Vagina (tissue), 2 donors: ENCODE data around the gene FOXP2. TPM values are rescaled to one million over a fixed set of nuclear protein-coding genes. Genes with fewer than 3 reads are reported as not detected.

Experiments used
- DNase-seq, 2 donors: peaks; one replicate each; pipeline ENCODE4 v3.0.0-alpha.2; 2017; ENCODE audit errors: extremely low spot score in 2 of 2
- H3K27ac ChIP-seq: fragments of 200-600 bp; sonication (generic); one replicate; pipeline ENCODE4 v1.5.1; 2019
- H3K27me3 ChIP-seq: fragments of 200-600 bp; sonication (generic); one replicate; pipeline ENCODE4 v1.5.1; 2019
- H3K36me3 ChIP-seq, 2 donors: fragments of 200-600 bp; sonication (generic); one replicate each; pipeline ENCODE4 v1.5.1; 2017 to 2019
- H3K4me1 ChIP-seq: fragments of 200-600 bp; sonication (generic); one replicate; pipeline ENCODE4 v1.5.1; 2019
- H3K4me3 ChIP-seq, 2 donors: fragments of 200-600 bp; sonication (generic); 1 replicate in 1 of 2; 2 replicates in 1 of 2; pipeline ENCODE4 v1.5.1; 2016 to 2019
- H3K9me3 ChIP-seq: fragments of 200-600 bp; sonication (generic); one replicate; pipeline ENCODE4 v1.5.1; 2019
- POLR2A ChIP-seq, 2 donors: fragments of 450-650 bp; IDR thresholded peaks; one replicate each; pipeline ENCODE4 v1.6.1; 2017; ENCODE audit warnings: antibody characterized with exemption in 2 of 2, mild to moderate bottlenecking in 2 of 2, moderate library complexity in 2 of 2
- POLR2AphosphoS5 ChIP-seq, 2 donors: sonication (generic); formaldehyde crosslinking; IDR thresholded peaks; one replicate each; pipeline ENCODE4 v1.9.0; 2017; ENCODE audit warnings: antibody characterized with exemption in 2 of 2, mild to moderate bottlenecking in 2 of 2, low read depth in 1 of 2; ENCODE audit not compliant: insufficient read depth in 1 of 2
- intact Hi-C: fragments of 100-400 bp; cut with DNase I; formaldehyde crosslinking; loops from one replicate; pipeline ENCODE4 v1.15.1; 2023
- total RNA-seq: library from RNA; depleted of rRNA; stranded (reverse); fragments of >200 nt; gene quantifications from one replicate; pipeline ENCODE4 v1.2.3, GENCODE V29; 2016
- TF ChIP-seq, protein P1 (sequence below), 3 experiments: fragments of 450-650 bp in 2 of 3; fragments of 200-600 bp in 1 of 3; sonication (generic) in 1 of 3; IDR thresholded peaks; one replicate each; pipeline ENCODE4 v1.5.1; 2017 to 2019; ENCODE audit warnings: antibody characterized with exemption in 3 of 3, mild to moderate bottlenecking in 2 of 3, moderate library complexity in 2 of 3

The FOXP2 gene
- total RNA-seq, 1 donor from 2014 or later: 29.7 TPM

DNA sequence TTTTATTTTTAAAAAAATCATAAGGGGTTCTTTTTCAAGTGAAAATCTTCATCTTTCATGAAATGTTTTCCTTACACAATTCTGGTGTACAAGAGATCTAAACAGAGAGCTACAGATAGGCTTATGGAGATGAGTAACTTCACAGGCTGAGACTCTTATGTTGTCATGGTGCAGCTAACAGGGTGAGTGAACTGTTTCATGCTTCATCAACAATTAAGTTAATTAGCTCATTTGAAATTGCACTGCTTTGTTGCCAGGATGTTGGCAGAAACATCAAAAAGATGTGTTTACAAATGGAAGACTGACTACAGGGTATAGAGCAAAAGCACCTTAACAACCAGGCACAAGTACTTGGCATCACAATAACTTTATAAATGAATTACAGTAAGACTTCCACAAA lies 230.8 kb downstream of the FOXP2 start:
- no peaks in the 10 kb centered on the region for H3K4me1 ChIP-seq
- no peak overlapping the region for H3K27ac ChIP-seq
- DNase-seq: no peak
- H3K27me3 ChIP-seq: no peaks in the 10 kb centered on the region
- no peak overlapping the region for H3K4me3 ChIP-seq
- H3K36me3 ChIP-seq: no peaks in the 10 kb centered on the region
- TF ChIP-seq POLR2AphosphoS5 (IDR thresholded peaks at IDR 0.05; ENCODE audit: insufficient read depth in 1 of 2, low read depth in 1 of 2): no peak
- no peak for TF ChIP-seq POLR2A (IDR thresholded peaks at IDR 0.05)
- H3K9me3 ChIP-seq: no peaks in the 10 kb centered on the region
- intact Hi-C loops: no loop called here

DNA sequence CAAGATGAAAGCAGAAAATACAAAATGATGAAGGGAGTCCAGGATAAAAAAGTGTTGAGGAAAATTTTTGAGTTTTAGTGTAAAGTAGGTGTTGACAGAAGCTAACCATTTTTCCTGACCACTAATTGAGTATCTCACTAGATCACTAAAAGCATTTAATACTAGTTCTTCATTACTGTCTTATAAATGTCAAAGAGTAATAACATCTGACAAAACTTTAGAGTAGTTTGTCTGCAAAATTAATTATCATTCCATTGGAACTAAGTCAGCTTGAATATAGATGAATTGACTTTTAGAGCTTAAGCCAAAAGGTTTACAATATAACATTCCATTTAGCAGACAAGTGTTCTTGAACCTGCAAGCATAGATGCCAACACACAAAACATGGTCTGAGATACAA lies 232.9 kb downstream of the FOXP2 start:
- Histone ChIP-seq H3K27ac (no peak overlapping the region), H3K4me1 (no peaks in the 10 kb centered on the region), H3K27me3 (no peaks in the 10 kb centered on the region), H3K36me3 (no peaks in the 10 kb centered on the region), H3K4me3 (no peak overlapping the region), H3K9me3 (no peaks in the 10 kb centered on the region)
- intact Hi-C loops: no loop called here
- TF ChIP-seq POLR2AphosphoS5 (IDR thresholded peaks at IDR 0.05; ENCODE audit: insufficient read depth in 1 of 2, low read depth in 1 of 2) (no peak), POLR2A (IDR thresholded peaks at IDR 0.05) (no peak)
- TF ChIP-seq, protein P1, sequence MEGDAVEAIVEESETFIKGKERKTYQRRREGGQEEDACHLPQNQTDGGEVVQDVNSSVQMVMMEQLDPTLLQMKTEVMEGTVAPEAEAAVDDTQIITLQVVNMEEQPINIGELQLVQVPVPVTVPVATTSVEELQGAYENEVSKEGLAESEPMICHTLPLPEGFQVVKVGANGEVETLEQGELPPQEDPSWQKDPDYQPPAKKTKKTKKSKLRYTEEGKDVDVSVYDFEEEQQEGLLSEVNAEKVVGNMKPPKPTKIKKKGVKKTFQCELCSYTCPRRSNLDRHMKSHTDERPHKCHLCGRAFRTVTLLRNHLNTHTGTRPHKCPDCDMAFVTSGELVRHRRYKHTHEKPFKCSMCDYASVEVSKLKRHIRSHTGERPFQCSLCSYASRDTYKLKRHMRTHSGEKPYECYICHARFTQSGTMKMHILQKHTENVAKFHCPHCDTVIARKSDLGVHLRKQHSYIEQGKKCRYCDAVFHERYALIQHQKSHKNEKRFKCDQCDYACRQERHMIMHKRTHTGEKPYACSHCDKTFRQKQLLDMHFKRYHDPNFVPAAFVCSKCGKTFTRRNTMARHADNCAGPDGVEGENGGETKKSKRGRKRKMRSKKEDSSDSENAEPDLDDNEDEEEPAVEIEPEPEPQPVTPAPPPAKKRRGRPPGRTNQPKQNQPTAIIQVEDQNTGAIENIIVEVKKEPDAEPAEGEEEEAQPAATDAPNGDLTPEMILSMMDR (IDR thresholded peaks at IDR 0.05): no peak
- DNase-seq: no peak

DNA sequence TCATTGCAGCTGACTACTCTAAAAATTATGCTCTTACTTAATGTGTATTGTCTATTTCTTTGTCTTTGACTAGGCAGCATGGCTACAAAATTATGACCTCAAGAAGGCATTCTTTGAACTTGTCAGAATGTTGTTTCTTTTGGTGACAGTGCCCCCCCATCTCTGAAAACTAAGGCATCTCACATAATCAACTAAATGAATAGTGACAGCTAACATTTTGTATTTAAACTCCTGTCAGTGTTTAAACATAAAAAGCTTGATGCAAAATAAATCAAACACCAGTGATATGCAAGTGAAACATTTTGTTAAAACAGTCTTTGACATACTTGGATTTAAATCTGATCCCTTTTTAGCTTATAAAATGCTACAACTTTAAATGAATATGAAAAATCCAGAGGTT lies 233.5 kb downstream of the FOXP2 start:
- no peaks in the 10 kb centered on the region for H3K9me3 ChIP-seq
- no peaks in the 10 kb centered on the region for H3K4me1 ChIP-seq
- H3K4me3 ChIP-seq: no peak overlapping the region
- intact Hi-C loops: no loop called here
- DNase-seq: no peak
- H3K36me3 ChIP-seq: no peaks in the 10 kb centered on the region
- TF ChIP-seq POLR2AphosphoS5 (IDR thresholded peaks at IDR 0.05; ENCODE audit: insufficient read depth in 1 of 2, low read depth in 1 of 2) (no peak), POLR2A (IDR thresholded peaks at IDR 0.05) (no peak)
- TF ChIP-seq, protein P1 (IDR thresholded peaks at IDR 0.05): no peak
- no peak overlapping the region for H3K27ac ChIP-seq
- no peaks in the 10 kb centered on the region for H3K27me3 ChIP-seq

DNA sequence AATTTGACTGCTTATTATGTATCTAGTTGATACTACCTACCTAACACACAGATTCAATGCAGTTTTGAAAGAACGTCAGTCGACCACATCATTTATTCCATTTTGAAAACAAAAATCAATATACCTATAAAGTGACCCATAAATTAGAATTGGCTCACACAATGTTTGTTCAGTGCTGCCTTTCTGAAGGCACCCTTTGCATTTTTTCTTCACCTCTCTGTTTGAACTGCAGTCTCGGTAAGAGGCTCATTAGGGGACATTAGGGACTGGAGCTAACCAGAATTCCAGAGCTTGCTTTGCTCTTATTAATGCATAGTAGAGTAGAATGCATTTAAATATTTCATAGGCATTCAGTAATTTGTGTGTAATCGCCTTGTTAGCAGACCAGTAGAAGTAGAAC lies 234.1 kb downstream of the FOXP2 start:
- no peak for TF ChIP-seq POLR2AphosphoS5 (IDR thresholded peaks at IDR 0.05; ENCODE audit: insufficient read depth in 1 of 2, low read depth in 1 of 2)
- TF ChIP-seq POLR2A (IDR thresholded peaks at IDR 0.05): no peak
- TF ChIP-seq, protein P1 (IDR thresholded peaks at IDR 0.05): no peak
- no peak overlapping the region for H3K27ac ChIP-seq
- intact Hi-C loops: no loop called here
- H3K4me1 ChIP-seq: no peaks in the 10 kb centered on the region
- no peak overlapping the region for H3K4me3 ChIP-seq
- DNase-seq: no peak
- H3K27me3 ChIP-seq: no peaks in the 10 kb centered on the region
- no peaks in the 10 kb centered on the region for H3K9me3 ChIP-seq
- no peaks in the 10 kb centered on the region for H3K36me3 ChIP-seq

DNA sequence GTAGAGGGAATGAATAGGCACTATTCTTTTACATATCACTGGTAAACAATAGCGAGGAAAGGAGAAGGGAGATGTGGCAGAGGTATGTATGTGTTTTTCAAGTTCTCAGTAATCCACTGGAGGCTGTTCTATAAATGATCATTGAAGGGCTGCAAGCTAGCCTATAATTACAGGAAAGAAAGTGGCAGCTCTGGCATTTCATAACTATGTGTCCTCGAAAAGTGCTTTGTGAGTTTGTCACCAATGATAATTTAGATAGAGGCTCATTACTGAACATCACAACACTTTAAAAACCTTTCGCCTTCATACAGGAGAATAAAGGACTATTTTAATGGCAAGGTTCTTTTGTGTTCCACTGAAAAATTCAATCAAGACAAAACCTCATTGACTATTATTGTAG lies 235.1 kb downstream of the FOXP2 start:
- H3K36me3 ChIP-seq: no peaks in the 10 kb centered on the region
- no peak overlapping the region for H3K4me3 ChIP-seq
- TF ChIP-seq, protein P1 (IDR thresholded peaks at IDR 0.05): no peak
- TF ChIP-seq POLR2A (IDR thresholded peaks at IDR 0.05) (no peak), POLR2AphosphoS5 (IDR thresholded peaks at IDR 0.05; ENCODE audit: insufficient read depth in 1 of 2, low read depth in 1 of 2) (no peak)
- DNase-seq: no peak
- H3K27me3 ChIP-seq: no peaks in the 10 kb centered on the region
- H3K9me3 ChIP-seq: no peaks in the 10 kb centered on the region
- intact Hi-C loops: no loop called here
- H3K27ac ChIP-seq: no peak overlapping the region
- H3K4me1 ChIP-seq: no peaks in the 10 kb centered on the region
